GM12878 (cell line): ENCODE data around the gene AMBRA1. TPM values are rescaled to one million over a fixed set of nuclear protein-coding genes. Genes with fewer than 3 reads are reported as not detected.

Source experiments
- ATAC-seq: fragments of 200-7000 bp; cut with Tn5 transposase; 3 replicates; pipeline ENCODE4 v1.9.1; 2020; ENCODE audit warnings: mild to moderate bottlenecking, moderate library complexity
- BruUV-seq: library from RNA; stranded (reverse); fragments of 400-500 nt; replicated peaks from 2 replicates; lab custom pipeline; 2021; lab: Mats Ljungman, UMichigan
- CTCF ChIA-PET: fragments of 300-600 bp; sonication (Branson Sonifier 250); formaldehyde crosslinking; extraction: SDS; loops from one replicate; lab custom pipeline; 2021; ENCODE audit warnings: inconsistent platforms; lab: Yijun Ruan, JAX
- POLR2A ChIA-PET: fragments of 350-600 bp; formaldehyde crosslinking; extraction: SDS; loops from one replicate; lab custom pipeline; 2021; ENCODE audit warnings: inconsistent platforms; lab: Charles Lee
- RAD21 ChIA-PET: fragments of 300-600 bp; sonication (Branson Sonifier 250); formaldehyde crosslinking; loops from one replicate; lab custom pipeline; 2023; ENCODE audit warnings: antibody characterized with exemption; ENCODE audit not compliant: unreplicated experiment; lab: Charles Lee
- SMC1A ChIA-PET: fragments of 300-600 bp; sonication (Branson Sonifier 250); formaldehyde crosslinking; loops from one replicate; lab custom pipeline; 2023; ENCODE audit not compliant: unreplicated experiment, uncharacterized antibody; lab: Charles Lee
- DNase-seq: peaks from one replicate; pipeline ENCODE4 v3.0.0-alpha.2; 2011; ENCODE audit warnings: low read depth, low spot score
- FAIRE-seq: peaks from 3 replicates; lab custom pipeline; 2011; peaks lifted over from hg19 to GRCh38; lab: Jason Lieb, UNC
- H2AFZ ChIP-seq: 2 replicates; pipeline ENCODE4 v1.6.0; 2011; ENCODE audit warnings: low read depth, low read length, control low read depth; ENCODE audit not compliant: control insufficient read depth
- H3K27ac ChIP-seq: 2 replicates; pipeline ENCODE4 v1.5.1; 2011; ENCODE audit warnings: control low read depth; ENCODE audit not compliant: control insufficient read depth, insufficient read depth
- H3K27me3 ChIP-seq, 2 experiments: replicated peaks in 1 of 2; 2 replicates each; pipeline versions ENCODE4 v1.6.0 to v1.6.1; 2011; ENCODE audit warnings: low read length in 1 of 2; ENCODE audit not compliant: control insufficient read depth in 2 of 2, insufficient read depth in 2 of 2
- H3K36me3 ChIP-seq, 2 experiments: 2 replicates each; pipeline ENCODE4 v1.5.1; 2011; ENCODE audit warnings: low read length in 1 of 2; ENCODE audit not compliant: control insufficient read depth in 2 of 2, insufficient read depth in 2 of 2
- H3K4me1 ChIP-seq: 2 replicates; pipeline ENCODE4 v1.6.1; 2011; ENCODE audit warnings: mild to moderate bottlenecking, low read length, moderate library complexity, mixed read lengths; ENCODE audit not compliant: control insufficient read depth, insufficient read depth
- H3K4me2 ChIP-seq: 2 replicates; pipeline ENCODE4 v1.6.0; 2011; ENCODE audit warnings: control low read depth; ENCODE audit not compliant: control insufficient read depth, insufficient read depth
- H3K4me3 ChIP-seq: fragments of 200-600 bp; sonication (generic); 2 replicates; pipeline ENCODE4 v1.5.1; 2016
- H3K79me2 ChIP-seq: 2 replicates; pipeline ENCODE4 v1.6.0; 2011; ENCODE audit warnings: low read length; ENCODE audit not compliant: control insufficient read depth, insufficient read depth
- H3K9ac ChIP-seq: 2 replicates; pipeline ENCODE4 v1.8.0; 2011; ENCODE audit warnings: low read length, control low read depth, mixed read lengths; ENCODE audit not compliant: control insufficient read depth, insufficient read depth
- H3K9me3 ChIP-seq: replicated peaks from 3 replicates; pipeline ENCODE4 v1.5.1; 2011; ENCODE audit warnings: mild to moderate bottlenecking, low read length; ENCODE audit not compliant: control insufficient read depth, insufficient read depth
- H4K20me1 ChIP-seq: 2 replicates; pipeline ENCODE4 v1.6.0; 2011; ENCODE audit not compliant: control insufficient read depth, insufficient read depth
- CBX5 ChIP-seq: sonication (generic); IDR thresholded peaks from 2 replicates; pipeline ENCODE4 v1.6.1; 2016; ENCODE audit warnings: low read depth, moderate library complexity, mild to moderate bottlenecking, inconsistent platforms
- CUX1 ChIP-seq: IDR thresholded peaks from 2 replicates; pipeline ENCODE4 v1.6.1; 2012; ENCODE audit warnings: improper control_type of control experiment, low read depth, low read length; ENCODE audit not compliant: insufficient replicate concordance
- GABPA ChIP-seq: IDR thresholded peaks from 2 replicates; pipeline ENCODE4 v1.6.1; 2014; ENCODE audit warnings: antibody characterized with exemption, low read depth, mild to moderate bottlenecking, inconsistent platforms
- GATAD2B ChIP-seq: fragments of 450-650 bp; conservative IDR thresholded peaks from 2 replicates; pipeline ENCODE4 v1.6.1; 2017; ENCODE audit warnings: low read depth, mild to moderate bottlenecking, moderate library complexity
- IRF4 ChIP-seq: IDR thresholded peaks from 2 replicates; pipeline ENCODE4 v1.6.1; 2011; ENCODE audit warnings: low read depth, low read length
- JUNB ChIP-seq: IDR thresholded peaks from 2 replicates; pipeline ENCODE4 v1.6.1; 2016; ENCODE audit warnings: antibody characterized with exemption, mild to moderate bottlenecking
- NFIC ChIP-seq: IDR thresholded peaks from 2 replicates; pipeline ENCODE4 v1.6.1; 2012; ENCODE audit warnings: low read depth, mild to moderate bottlenecking, inconsistent platforms, low read length, moderate library complexity
- POLR2AphosphoS2 ChIP-seq: IDR thresholded peaks from 2 replicates; pipeline ENCODE4 v1.6.1; 2011; ENCODE audit warnings: low read depth, mild to moderate bottlenecking, low read length, improper control_type of control experiment, moderate library complexity
- SMAD1 ChIP-seq: fragments of 450-650 bp; IDR thresholded peaks from 2 replicates; pipeline ENCODE4 v1.6.1; 2018; ENCODE audit warnings: mild to moderate bottlenecking, low read depth; ENCODE audit not compliant: partially characterized antibody
- WGBS: methylation state at CpG from one replicate; pipeline ENCODE4 v1.1.6; 2016; ENCODE audit warnings: low lambda C conversion rate; ENCODE audit not compliant: insufficient replicate concordance, insufficient coverage; ENCODE audit errors: missing lambda C conversion rate; 5-methylcytosine and 5-hydroxymethylcytosine counted together
- in situ Hi-C: fragments of 300-500 bp; cut with MboI; formaldehyde crosslinking; loops from 9 replicates; pipeline ENCODE4 v1.14.3; 2018; ENCODE audit warnings: mixed read lengths
- intact Hi-C: fragments of 100-400 bp; cut with micrococcal nuclease; formaldehyde crosslinking; loops from one replicate; pipeline ENCODE4 v1.14.2; 2022; ENCODE audit not compliant: unreplicated experiment
- polyA plus RNA-seq, 11 experiments: library from polyadenylated mRNA; depleted of rRNA in 4 of 11; unstranded in 6 of 11; stranded (reverse) in 5 of 11; fragments of >200 nt; fragmentation: Nextera tagmentation in 4 of 11; fragmentation: Illumina TruSeq in 1 of 11; extraction: Ambion mirVana in 4 of 11; extraction: Trizol in 1 of 11; gene quantifications; 1 replicate in 1 of 11; 2 replicates in 10 of 11; pipeline versions ENCODE4 v1.2.1 to v1.2.3, GENCODE V29; 2011 to 2016; ENCODE audit warnings: inconsistent platforms in 2 of 11, missing spikeins in 2 of 11, low read depth in 1 of 11
- total RNA-seq, 4 experiments: library from RNA; depleted of rRNA in 3 of 4; stranded (reverse); fragments of >200 nt in 3 of 4; fragmentation: Illumina TruSeq in 1 of 4; extraction: Trizol in 1 of 4; gene quantifications; 2 replicates each; pipeline versions ENCODE4 v1.2.1 to v1.2.3, GENCODE V29; 2013 to 2021
- TF ChIP-seq, protein P1 (sequence below): fragments of 450-650 bp; formaldehyde crosslinking; IDR thresholded peaks from 2 replicates; pipeline ENCODE4 v1.5.0; 2022; ENCODE audit warnings: mild to moderate bottlenecking, missing genetic modification characterization

Gene AMBRA1
- total and polyA plus RNA-seq, 10 of the 15 experiments (the other 5 are each of a cell fraction or from before 2014, with no cell fraction given) = 0.57 to 34.3 (median 13.7) TPM

GRCh38 chr11:46505741-46506482 lies 87.9 kb downstream of the AMBRA1 start:
- in situ Hi-C loops (no loop called here), intact Hi-C loops (no loop called here)
- Histone ChIP-seq H2AFZ (no peak overlapping the region), H4K20me1 (no peaks in the 10 kb centered on the region), H3K9ac (no peak overlapping the region), H3K4me3 (no peak overlapping the region), H3K9me3 (no peaks in the 10 kb centered on the region), H3K4me1 (peaks cover 15% of the 10 kb centered on the region)
- SMC1A ChIA-PET = interaction anchor here (0.6 to 6.4 kb wide), 10 partner anchors 8 to 60 kb away, joined by 3 to 51 read pairs (median 4); no protein-coding TSS in a partner anchor
- no peak for TF ChIP-seq GATAD2B
- TF ChIP-seq CUX1 = no peak
- no peak for TF ChIP-seq CBX5
- TF ChIP-seq SMAD1 = no peak
- no peak for TF ChIP-seq POLR2AphosphoS2
- no peak for TF ChIP-seq IRF4
- TF ChIP-seq, protein P1, sequence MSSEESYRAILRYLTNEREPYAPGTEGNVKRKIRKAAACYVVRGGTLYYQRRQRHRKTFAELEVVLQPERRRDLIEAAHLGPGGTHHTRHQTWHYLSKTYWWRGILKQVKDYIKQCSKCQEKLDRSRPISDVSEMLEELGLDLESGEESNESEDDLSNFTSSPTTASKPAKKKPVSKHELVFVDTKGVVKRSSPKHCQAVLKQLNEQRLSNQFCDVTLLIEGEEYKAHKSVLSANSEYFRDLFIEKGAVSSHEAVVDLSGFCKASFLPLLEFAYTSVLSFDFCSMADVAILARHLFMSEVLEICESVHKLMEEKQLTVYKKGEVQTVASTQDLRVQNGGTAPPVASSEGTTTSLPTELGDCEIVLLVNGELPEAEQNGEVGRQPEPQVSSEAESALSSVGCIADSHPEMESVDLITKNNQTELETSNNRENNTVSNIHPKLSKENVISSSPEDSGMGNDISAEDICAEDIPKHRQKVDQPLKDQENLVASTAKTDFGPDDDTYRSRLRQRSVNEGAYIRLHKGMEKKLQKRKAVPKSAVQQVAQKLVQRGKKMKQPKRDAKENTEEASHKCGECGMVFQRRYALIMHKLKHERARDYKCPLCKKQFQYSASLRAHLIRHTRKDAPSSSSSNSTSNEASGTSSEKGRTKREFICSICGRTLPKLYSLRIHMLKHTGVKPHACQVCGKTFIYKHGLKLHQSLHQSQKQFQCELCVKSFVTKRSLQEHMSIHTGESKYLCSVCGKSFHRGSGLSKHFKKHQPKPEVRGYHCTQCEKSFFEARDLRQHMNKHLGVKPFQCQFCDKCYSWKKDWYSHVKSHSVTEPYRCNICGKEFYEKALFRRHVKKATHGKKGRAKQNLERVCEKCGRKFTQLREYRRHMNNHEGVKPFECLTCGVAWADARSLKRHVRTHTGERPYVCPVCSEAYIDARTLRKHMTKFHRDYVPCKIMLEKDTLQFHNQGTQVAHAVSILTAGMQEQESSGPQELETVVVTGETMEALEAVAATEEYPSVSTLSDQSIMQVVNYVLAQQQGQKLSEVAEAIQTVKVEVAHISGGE = no peak
- TF ChIP-seq JUNB = no peak
- TF ChIP-seq NFIC = no peak
- no peak for TF ChIP-seq GABPA
- TF ChIP-seq, all 136 proteins: peak for 0
- BruUV-seq = no TSS peak
- WGBS = 90% methylated on average over 5 of the region's 6 CpGs
- H3K27ac ChIP-seq = peak overlapping the region; percentile 53
- peaks cover 5 to 12% of the 10 kb centered on the region in 2 experiments; a peak in 3 of 4 replicates for H3K36me3 ChIP-seq
- no peaks in the 10 kb centered on the region for H3K79me2 ChIP-seq
- RAD21 ChIA-PET = interaction anchor here (1.1 to 3.3 kb wide), 7 partner anchors 11 to 74 kb away, joined by 3 to 30 read pairs (median 5); no protein-coding TSS in a partner anchor
- POLR2A ChIA-PET = interaction anchor here (0.5 to 0.7 kb wide), 3 partner anchors 40 to 1929 kb away, joined by 3 to 5 read pairs (median 3); no protein-coding TSS in a partner anchor
- FAIRE-seq (no peak), DNase-seq (no peak), ATAC-seq (peak; percentile 36; the same call in 2 of the 3 replicates)
- no peak overlapping the region for H3K4me2 ChIP-seq
- CTCF ChIA-PET = interaction anchor here (0.6 to 9.6 kb wide), 8 partner anchors 9 to 119 kb away, joined by 3 to 136 read pairs (median 4); no protein-coding TSS in a partner anchor
- H3K27me3 ChIP-seq = no peaks in the 10 kb centered on the region
